ENCODE data around the gene PLEKHM1.
"Not testable (repeated sequence)": the region's sequence is repeated elsewhere in the genome, so short reads cannot be mapped to it uniquely, and the experiment has no call there.

PLEKHM1 gene

GRCh38 chr17:45490615-45491433 lies at the start of gene PLEKHM1:
Gene PLEKHM1, minus strand, starts transcription at chr17:45490721. Its CDS starts 8,237 bp downstream, at chr17:45482484.
- peak; percentile 78 for DNase-seq

- DNase-seq = not testable (repeated sequence)
Observed at GRCh38 chr17:45538168-45538567, 47.6 kb upstream of the PLEKHM1 start.

- DNase-seq = not testable (repeated sequence)
Observed at GRCh38 chr17:45506072-45506471, 15.6 kb upstream of the PLEKHM1 start.

GRCh38 chr17:45505183-45505582 lies 14.7 kb upstream of the PLEKHM1 start:
- not testable (repeated sequence) for DNase-seq

GRCh38 chr17:45501092-45501707 lies 10.7 kb upstream of the PLEKHM1 start:
- DNase-seq = not testable (repeated sequence)

GRCh38 chr17:45500478-45500877 lies 10.0 kb upstream of the PLEKHM1 start:
- DNase-seq = not testable (repeated sequence)

GRCh38 chr17:45499208-45499607 lies 8.7 kb upstream of the PLEKHM1 start:
- peak; percentile 37 for DNase-seq

GRCh38 chr17:45498377-45498776 lies 7.9 kb upstream of the PLEKHM1 start:
- DNase-seq = not testable (repeated sequence)

- DNase-seq = not testable (repeated sequence)
Observed at GRCh38 chr17:45497449-45497848, 6.9 kb upstream of the PLEKHM1 start.

- DNase-seq = not testable (repeated sequence)
Observed at GRCh38 chr17:45496507-45496906, 6.0 kb upstream of the PLEKHM1 start.

GRCh38 chr17:45494556-45494955 lies 4.0 kb upstream of the PLEKHM1 start:
- DNase-seq = not testable (repeated sequence)

GRCh38 chr17:45492156-45492555 lies 1.6 kb upstream of the PLEKHM1 start:
- not testable (repeated sequence) for DNase-seq

- DNase-seq = not testable (repeated sequence)
Observed at GRCh38 chr17:45490198-45490597, 323 bp downstream of the PLEKHM1 start.

- DNase-seq = peak; percentile 69
Observed at GRCh38 chr17:45487704-45488103, 2.8 kb downstream of the PLEKHM1 start.

GRCh38 chr17:45483591-45484216 lies 6.8 kb downstream of the PLEKHM1 start:
- not testable (repeated sequence) for DNase-seq

- not testable (repeated sequence) for DNase-seq
Observed at GRCh38 chr17:45483177-45483576, 7.3 kb downstream of the PLEKHM1 start.

- not testable (repeated sequence) for DNase-seq
Observed at GRCh38 chr17:45482317-45482716, 8.2 kb downstream of the PLEKHM1 start.

- DNase-seq = not testable (repeated sequence)
Observed at GRCh38 chr17:45475436-45475835, 15.1 kb downstream of the PLEKHM1 start.

GRCh38 chr17:45472249-45472648 lies 18.3 kb downstream of the PLEKHM1 start:
- DNase-seq = not testable (repeated sequence)

- not testable (repeated sequence) for DNase-seq
Observed at GRCh38 chr17:45469204-45469563, 21.3 kb downstream of the PLEKHM1 start.

- DNase-seq = not testable (repeated sequence)
Observed at GRCh38 chr17:45468293-45469203, 22.0 kb downstream of the PLEKHM1 start.
